T-helper 17 cell (primary cell): ENCODE data around the gene KIF20A. TPM values are rescaled to one million over a fixed set of nuclear protein-coding genes. Genes with fewer than 3 reads are reported as not detected.
"Not testable (repeated sequence)": the region's sequence is repeated elsewhere in the genome, so short reads cannot be mapped to it uniquely, and the experiment has no call there.

ENCODE experiments used
- ATAC-seq: fragments of 150-1000 bp; cut with Tn5 transposase; 2 replicates; pipeline ENCODE4 v1.10.0; 2021; ENCODE audit warnings: mild to moderate bottlenecking, moderate library complexity
- DNase-seq, 3 donors: peaks; one replicate each; pipeline versions ENCODE4 v3.0.0 to v3.0.0-alpha.2; 2020 to 2021
- H3K9me3 ChIP-seq: one replicate; pipeline ENCODE4 v1.7.0; 2013; ENCODE audit warnings: low read length, mild to moderate bottlenecking; ENCODE audit not compliant: control insufficient read depth, poor library complexity, severe bottlenecking
- H3K27ac Mint-ChIP-seq: one replicate; pipeline ENCODE4 v1.8.0; 2022; ENCODE audit warnings: mild to moderate bottlenecking, moderate library complexity, mixed read lengths
- H3K27me3 Mint-ChIP-seq: one replicate; pipeline ENCODE4 v1.8.0; 2022; ENCODE audit warnings: mixed read lengths
- H3K36me3 Mint-ChIP-seq: one replicate; pipeline ENCODE4 v1.8.0; 2022; ENCODE audit warnings: low read depth, mixed read lengths
- H3K4me1 Mint-ChIP-seq: one replicate; pipeline ENCODE4 v1.8.0; 2022; ENCODE audit warnings: mild to moderate bottlenecking, mixed read lengths
- H3K4me3 Mint-ChIP-seq: one replicate; pipeline ENCODE4 v1.8.0; 2022; ENCODE audit warnings: mild to moderate bottlenecking, moderate library complexity, mixed read lengths
- total RNA-seq, 4 donors: library from RNA in 2 of 4; stranded (reverse) in 2 of 4; gene quantifications; one replicate each; pipeline ENCODE4 v1.2.3 and lab custom pipeline; 2022 to 2026

Gene KIF20A
- under 1 TPM in 1 of 2 donors, not detected in 1; 0.27 TPM for total RNA-seq
- 0.23 to 1.4 reads per million in 2 donors for total RNA-seq (lab: John Stamatoyannopoulos, UW)

- Mint-ChIP-seq H3K4me1 (peaks cover 8% of the 10 kb centered on the region), H3K27me3 (no peaks in the 10 kb centered on the region), H3K4me3 (no peak within 1 kb of the TSS), H3K36me3 (no peaks in the 10 kb centered on the region), H3K27ac (no peak within 1 kb of the TSS)
- peak; percentile 70 to 79 (median 78) for DNase-seq
- H3K9me3 ChIP-seq: no peaks in the 10 kb centered on the region
- peak; percentile 90 for ATAC-seq
These were observed at the start of gene KIF20A, which contains the start of gene BRD8 for GRCh38 chr5:138178516-138179276. Gene KIF20A (plus strand): TSS chr5:138179112. CDS start chr5:138179681, 569 bp downstream. Gene BRD8 (minus strand): TSS chr5:138178630. CDS start chr5:138178614, 16 bp downstream.

- ATAC-seq: no peak
- peaks cover 3% of the 10 kb centered on the region for H3K4me1 Mint-ChIP-seq
- no peaks in the 10 kb centered on the region for H3K9me3 ChIP-seq
- peaks cover 5% of the 10 kb centered on the region for H3K27me3 Mint-ChIP-seq
- no peak for DNase-seq
- H3K4me3 Mint-ChIP-seq: no peak overlapping the region
- no peak overlapping the region for H3K27ac Mint-ChIP-seq
- no peaks in the 10 kb centered on the region for H3K36me3 Mint-ChIP-seq
These were observed 49.6 kb upstream of the KIF20A start for GRCh38 chr5:138129347-138129746.

- ATAC-seq: no peak
- H3K27me3 Mint-ChIP-seq: peaks cover 12% of the 10 kb centered on the region
- H3K36me3 Mint-ChIP-seq: no peaks in the 10 kb centered on the region
- H3K4me1 Mint-ChIP-seq: peaks cover 3% of the 10 kb centered on the region
- no peaks in the 10 kb centered on the region for H3K9me3 ChIP-seq
- no peak for DNase-seq
- H3K4me3 Mint-ChIP-seq: no peak overlapping the region
- H3K27ac Mint-ChIP-seq: no peak overlapping the region
These were observed 46.4 kb upstream of the KIF20A start for GRCh38 chr5:138132543-138132942.

DNA sequence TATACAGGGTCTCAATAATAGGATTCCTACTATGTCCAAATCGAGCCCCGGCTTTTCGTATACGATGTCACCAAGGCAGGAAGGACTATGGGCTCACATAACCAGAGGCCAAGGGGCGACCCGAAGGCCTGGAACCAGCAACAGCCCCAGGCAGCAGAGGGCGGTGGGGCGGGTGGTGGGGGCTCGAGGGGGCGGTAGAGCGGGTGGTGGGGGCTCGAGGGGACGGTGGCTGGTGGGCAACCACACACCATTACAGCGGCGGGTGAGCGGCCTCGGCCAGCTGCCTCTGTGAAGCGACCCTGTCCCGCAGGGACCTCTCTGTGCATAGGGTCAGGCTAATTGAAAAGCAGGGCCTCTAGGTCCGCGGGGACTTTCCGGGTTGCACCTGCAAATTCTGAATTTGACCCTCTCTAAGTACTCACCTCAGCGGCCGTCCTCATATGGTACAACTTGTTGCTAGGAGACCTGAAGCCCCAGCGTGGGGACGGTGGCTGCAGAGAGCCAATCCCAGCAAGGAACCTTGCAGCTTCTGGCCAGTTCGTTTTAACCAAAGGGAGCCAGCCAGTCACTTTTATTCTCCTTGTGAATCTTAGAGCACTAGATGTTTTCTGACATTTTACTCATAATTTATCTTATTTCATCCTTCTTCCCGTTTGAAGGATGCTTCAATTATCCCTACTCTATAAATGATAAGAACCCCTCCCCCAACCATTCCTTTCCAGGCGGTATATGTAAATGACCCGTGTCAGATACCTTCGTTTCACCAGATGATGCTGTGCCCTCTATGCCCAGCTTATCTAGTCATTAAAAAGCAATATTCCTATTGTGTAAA, 39.7 kb upstream of the KIF20A start, which contains the start of gene NME5:
NME5 (minus strand) TSS at position 480 of the 832 bp plus-strand sequence. CDS start 648 bp downstream, outside the sequence.
- ATAC-seq: no peak
- Mint-ChIP-seq H3K36me3 (no peaks in the 10 kb centered on the region), H3K4me3 (no peak within 1 kb of the TSS), H3K27me3 (peaks cover 17% of the 10 kb centered on the region), H3K4me1 (no peaks in the 10 kb centered on the region), H3K27ac (no peak within 1 kb of the TSS)
- H3K9me3 ChIP-seq: no peaks in the 10 kb centered on the region
- no peak for DNase-seq

GRCh38 chr5:138139781-138140090, 39.2 kb upstream of the KIF20A start:
- Mint-ChIP-seq H3K4me1 (no peaks in the 10 kb centered on the region), H3K4me3 (no peak overlapping the region), H3K27me3 (peaks cover 17% of the 10 kb centered on the region), H3K27ac (no peak overlapping the region), H3K36me3 (no peaks in the 10 kb centered on the region)
- ATAC-seq (no peak), DNase-seq (no peak)
- H3K9me3 ChIP-seq: no peaks in the 10 kb centered on the region

DNA sequence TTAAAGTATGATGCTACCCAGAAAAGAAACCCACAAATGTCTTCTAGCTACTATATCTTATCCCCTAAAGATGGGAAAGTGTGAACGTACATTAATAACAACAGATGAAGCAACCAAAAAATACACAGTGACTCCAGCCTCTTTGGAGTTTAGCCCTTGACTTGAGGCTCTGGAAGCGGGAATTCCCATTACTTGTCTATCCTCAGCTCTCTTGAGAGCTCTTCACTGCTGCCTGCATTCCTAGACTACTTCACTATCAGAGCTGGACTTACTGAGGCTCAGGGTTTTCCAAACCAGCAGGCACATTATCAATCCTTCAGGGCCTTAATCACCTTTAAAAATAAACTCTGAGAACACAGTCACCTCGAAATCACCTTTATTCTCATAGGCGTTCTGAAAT, 38.6 kb upstream of the KIF20A start:
- ATAC-seq: no peak
- Mint-ChIP-seq H3K27me3 (peaks cover 17% of the 10 kb centered on the region), H3K36me3 (no peaks in the 10 kb centered on the region), H3K27ac (no peak overlapping the region), H3K4me1 (no peaks in the 10 kb centered on the region), H3K4me3 (no peak overlapping the region)
- no peaks in the 10 kb centered on the region for H3K9me3 ChIP-seq
- DNase-seq: no peak

DNA sequence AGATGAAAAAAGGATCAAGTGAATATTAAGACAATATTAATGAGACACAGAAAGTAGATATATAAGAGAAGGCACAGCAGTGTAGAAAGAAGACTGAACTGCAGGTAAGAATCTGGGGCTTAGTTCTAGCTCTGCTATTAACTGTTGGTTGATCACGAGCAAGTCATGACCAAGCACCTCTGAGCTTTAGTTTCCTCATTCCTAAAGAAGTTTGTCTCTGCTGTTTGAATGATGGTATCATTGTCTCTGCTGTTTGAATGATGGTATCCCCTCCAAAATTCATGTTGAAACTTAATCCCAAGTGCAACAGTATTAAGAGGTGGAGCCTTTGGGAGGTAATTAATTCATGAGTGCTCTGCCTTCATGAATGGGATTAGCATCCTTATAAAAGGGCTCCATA, 37.2 kb upstream of the KIF20A start:
- no peak overlapping the region for H3K4me3 Mint-ChIP-seq
- no peak overlapping the region for H3K27ac Mint-ChIP-seq
- no peak for ATAC-seq
- H3K9me3 ChIP-seq: no peaks in the 10 kb centered on the region
- no peak for DNase-seq
- H3K27me3 Mint-ChIP-seq: peaks cover 9% of the 10 kb centered on the region
- no peaks in the 10 kb centered on the region for H3K4me1 Mint-ChIP-seq
- no peaks in the 10 kb centered on the region for H3K36me3 Mint-ChIP-seq

DNA sequence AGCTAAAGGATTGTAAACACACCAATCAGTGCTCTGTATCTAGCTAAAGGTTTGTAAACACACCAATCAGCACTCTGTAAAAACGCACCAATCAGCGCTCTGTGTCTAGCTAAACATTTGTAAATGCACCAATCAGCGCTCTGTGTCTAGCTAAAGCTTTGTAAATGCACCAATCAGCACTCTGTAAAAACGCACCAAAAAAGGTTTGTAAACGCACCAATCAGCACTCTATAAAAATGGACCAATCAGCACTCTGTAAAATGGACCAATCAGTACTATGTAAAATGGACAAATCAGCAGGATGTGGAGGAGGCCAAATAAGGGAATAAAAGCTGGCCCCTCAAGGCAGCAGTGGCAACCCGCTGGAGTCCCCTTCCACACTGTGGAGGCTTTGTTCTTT, 35.3 kb upstream of the KIF20A start:
- not testable (repeated sequence) for H3K36me3 Mint-ChIP-seq, DNase-seq, H3K27me3 Mint-ChIP-seq, ATAC-seq, H3K9me3 ChIP-seq, H3K4me1 Mint-ChIP-seq, H3K27ac Mint-ChIP-seq, H3K4me3 Mint-ChIP-seq

DNA sequence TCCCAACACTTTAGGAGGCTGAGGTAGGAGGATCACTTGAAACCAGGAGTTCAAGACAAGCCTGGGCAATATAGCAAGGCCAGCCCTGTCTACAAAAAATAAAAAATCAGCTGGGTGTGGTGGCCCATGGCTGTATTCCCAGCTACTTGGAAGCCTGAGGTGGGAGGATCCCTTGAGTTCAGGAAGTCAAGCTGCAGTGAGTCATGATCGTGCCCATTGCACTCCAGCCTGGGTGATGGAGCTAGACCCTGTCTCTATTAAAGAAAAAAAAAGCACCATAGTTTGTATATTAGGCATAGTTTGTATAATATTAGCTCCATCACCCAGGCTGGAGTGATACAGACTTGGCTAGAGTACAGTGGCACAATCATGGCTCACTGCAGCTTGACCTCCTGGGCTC, 30.1 kb upstream of the KIF20A start:
- H3K4me3 Mint-ChIP-seq: no peak overlapping the region
- ATAC-seq (no peak), DNase-seq (no peak)
- H3K9me3 ChIP-seq: no peaks in the 10 kb centered on the region
- no peak overlapping the region for H3K27ac Mint-ChIP-seq
- H3K4me1 Mint-ChIP-seq: no peaks in the 10 kb centered on the region
- H3K27me3 Mint-ChIP-seq: no peaks in the 10 kb centered on the region
- H3K36me3 Mint-ChIP-seq: no peaks in the 10 kb centered on the region

DNA sequence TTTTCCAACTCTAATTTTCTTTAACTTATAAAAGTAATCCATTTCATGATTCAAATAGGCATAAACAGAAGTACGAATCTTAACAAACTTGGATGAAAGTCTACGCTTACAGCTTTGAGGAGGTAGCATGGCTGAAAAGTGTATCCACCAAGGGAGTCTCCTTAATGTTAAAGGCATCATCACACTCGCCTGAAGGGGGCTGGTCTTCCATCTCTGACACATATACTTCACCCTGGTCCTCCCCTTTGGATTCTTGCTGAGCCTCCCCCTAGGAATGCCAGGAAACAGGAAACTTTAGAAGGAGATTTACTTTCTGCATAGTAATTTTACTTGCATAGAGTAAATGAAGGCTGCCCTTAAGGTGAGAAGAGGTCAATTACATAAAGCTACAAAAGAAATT, 29.4 kb upstream of the KIF20A start:
- DNase-seq (no peak), ATAC-seq (no peak)
- Mint-ChIP-seq H3K27ac (no peak overlapping the region), H3K4me1 (no peaks in the 10 kb centered on the region), H3K4me3 (no peak overlapping the region), H3K27me3 (no peaks in the 10 kb centered on the region), H3K36me3 (no peaks in the 10 kb centered on the region)
- no peaks in the 10 kb centered on the region for H3K9me3 ChIP-seq

DNA sequence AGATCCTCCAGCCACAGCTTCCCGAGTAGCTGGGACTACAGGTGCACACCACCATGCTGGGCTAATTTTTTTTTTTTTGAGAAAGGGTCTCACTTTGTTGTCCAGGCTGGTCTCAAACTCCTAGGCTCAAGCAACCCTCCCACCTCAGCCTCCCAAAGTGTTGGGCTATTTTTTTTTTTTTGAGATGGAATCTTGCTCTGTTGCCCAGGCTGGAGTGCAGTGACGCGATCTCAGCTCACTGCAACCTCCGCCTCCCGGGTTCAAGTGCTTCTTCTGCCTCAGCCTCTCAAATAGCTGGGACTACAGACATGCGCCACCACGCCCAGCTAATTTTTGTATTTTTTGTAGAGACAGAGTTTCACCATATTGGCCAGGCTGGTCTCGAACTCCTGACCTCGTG, 22.9 kb upstream of the KIF20A start:
- DNase-seq, H3K27me3 Mint-ChIP-seq, H3K9me3 ChIP-seq, H3K27ac Mint-ChIP-seq, ATAC-seq, H3K4me3 Mint-ChIP-seq, H3K4me1 Mint-ChIP-seq: not testable (repeated sequence)
- peaks cover 18% of the 10 kb centered on the region for H3K36me3 Mint-ChIP-seq

- DNase-seq: no peak
- peaks cover 5% of the 10 kb centered on the region for H3K4me1 Mint-ChIP-seq
- ATAC-seq: no peak
- H3K36me3 Mint-ChIP-seq: peaks cover 18% of the 10 kb centered on the region
- no peaks in the 10 kb centered on the region for H3K9me3 ChIP-seq
- H3K4me3 Mint-ChIP-seq: no peak overlapping the region
- H3K27me3 Mint-ChIP-seq: no peaks in the 10 kb centered on the region
- no peak overlapping the region for H3K27ac Mint-ChIP-seq
These were observed 21.3 kb upstream of the KIF20A start for GRCh38 chr5:138157626-138158025.

DNA sequence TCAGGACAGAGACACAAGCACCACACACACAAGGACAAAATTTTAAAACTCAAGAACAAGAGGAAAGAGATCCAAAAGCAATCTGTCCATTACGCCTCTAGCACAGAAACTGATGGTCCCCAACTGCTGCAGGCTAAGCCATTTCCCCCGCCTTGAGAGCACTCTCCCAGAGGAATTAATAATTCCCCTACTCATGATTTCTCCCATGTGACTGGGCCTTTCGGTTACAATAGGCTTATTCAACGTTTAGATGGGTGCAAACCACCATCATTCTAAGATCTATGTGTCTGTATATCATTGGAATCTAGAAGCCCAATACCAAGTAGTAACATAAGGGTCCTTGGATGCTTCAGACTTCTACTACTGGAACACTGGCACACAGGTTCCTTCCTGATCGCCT, 19.2 kb upstream of the KIF20A start:
- no peaks in the 10 kb centered on the region for H3K27me3 Mint-ChIP-seq
- no peak overlapping the region for H3K4me3 Mint-ChIP-seq
- no peak for ATAC-seq
- H3K9me3 ChIP-seq: no peaks in the 10 kb centered on the region
- DNase-seq: no peak
- H3K27ac Mint-ChIP-seq: no peak overlapping the region
- H3K4me1 Mint-ChIP-seq: peaks cover 8% of the 10 kb centered on the region
- peaks cover 29% of the 10 kb centered on the region for H3K36me3 Mint-ChIP-seq
